HG02610 (cell line): ENCODE data around the gene SPSB2.

Source experiments
- ATAC-seq: cut with Tn5 transposase; IDR thresholded peaks from one replicate; pipeline ENCODE4 v1.9.1; 2021; ENCODE audit warnings: mild to moderate bottlenecking, moderate library complexity; ENCODE audit not compliant: unreplicated experiment

The SPSB2 gene

GRCh38 chr12:6851921-6852650 lies 21.0 kb downstream of the SPSB2 start, which contains the start of gene USP5:
USP5 (plus strand) TSS chr12:6852150; CDS start chr12:6852180, 30 bp downstream.
- peak; percentile 66 for ATAC-seq

- peak; percentile 57 for ATAC-seq
Measured at GRCh38 chr12:6851153-6851920, 21.8 kb downstream of the SPSB2 start, which contains the start of gene CDCA3. CDCA3 (minus strand) TSS chr12:6851286; CDS start chr12:6850952, 334 bp downstream.

- no peak for ATAC-seq
Measured at GRCh38 chr12:6850796-6851152, 22.3 kb downstream of the SPSB2 start.

- ATAC-seq = no peak
Measured at GRCh38 chr12:6849976-6850560, 23.0 kb downstream of the SPSB2 start.

GRCh38 chr12:6849427-6849826 lies 23.7 kb downstream of the SPSB2 start:
- no peak for ATAC-seq

GRCh38 chr12:6847676-6848075 lies 25.4 kb downstream of the SPSB2 start:
- no peak for ATAC-seq

GRCh38 chr12:6846316-6846869 lies 26.7 kb downstream of the SPSB2 start:
- ATAC-seq = no peak

- no peak for ATAC-seq
Measured at GRCh38 chr12:6845395-6845794, 27.7 kb downstream of the SPSB2 start.

GRCh38 chr12:6843118-6843902 lies 29.8 kb downstream of the SPSB2 start:
- no peak for ATAC-seq

GRCh38 chr12:6842075-6842474 lies 31.0 kb downstream of the SPSB2 start:
- no peak for ATAC-seq

GRCh38 chr12:6840761-6841515 lies 32.2 kb downstream of the SPSB2 start, which contains the start of gene GNB3:
GNB3 (plus strand) TSS chr12:6840925; CDS start chr12:6841288, 363 bp downstream.
- no peak for ATAC-seq

- no peak for ATAC-seq
Measured at GRCh38 chr12:6840330-6840729, 32.8 kb downstream of the SPSB2 start.

GRCh38 chr12:6839482-6840201 lies 33.5 kb downstream of the SPSB2 start:
- ATAC-seq = peak; percentile 62

- no peak for ATAC-seq
Measured at GRCh38 chr12:6838854-6839253, 34.2 kb downstream of the SPSB2 start.

GRCh38 chr12:6837370-6838060 lies 35.6 kb downstream of the SPSB2 start:
- ATAC-seq = no peak

GRCh38 chr12:6836851-6837250 lies 36.3 kb downstream of the SPSB2 start:
- ATAC-seq = no peak

- ATAC-seq = no peak
Measured at GRCh38 chr12:6834873-6835272, 38.2 kb downstream of the SPSB2 start.

GRCh38 chr12:6834254-6834653 lies 38.8 kb downstream of the SPSB2 start:
- ATAC-seq = no peak
